GM18502 (cell line): ENCODE measurements around the gene SIRT7.

Source experiments
- ATAC-seq: cut with Tn5 transposase; IDR thresholded peaks from one replicate; pipeline ENCODE4 v1.9.1; 2021; ENCODE audit warnings: mild to moderate bottlenecking; ENCODE audit not compliant: unreplicated experiment, poor library complexity

The SIRT7 gene

GRCh38 chr17:81867170-81867990 lies 50.6 kb downstream of the SIRT7 start:
- ATAC-seq, result no peak

- no peak for ATAC-seq
Measured at GRCh38 chr17:81866440-81867169, 51.4 kb downstream of the SIRT7 start.

- ATAC-seq, result no peak
Measured at GRCh38 chr17:81865733-81866439, 52.1 kb downstream of the SIRT7 start.

GRCh38 chr17:81865358-81865732 lies 52.6 kb downstream of the SIRT7 start:
- ATAC-seq, result no peak

- ATAC-seq, result no peak
Measured at GRCh38 chr17:81863833-81864768, 53.9 kb downstream of the SIRT7 start.

- ATAC-seq, result no peak
Measured at GRCh38 chr17:81863123-81863675, 54.8 kb downstream of the SIRT7 start.
